AG10803 (cell line): ENCODE measurements around the gene CD19.
"Not testable (repeated sequence)": the region's sequence is repeated elsewhere in the genome, so short reads cannot be mapped to it uniquely, and the experiment has no call there.

Experiments
- DNase-seq: peaks from one replicate; pipeline ENCODE4 v3.0.0; 2010; ENCODE audit warnings: low read depth
- H3K4me3 ChIP-seq: 2 replicates; pipeline ENCODE4 v1.5.1; 2011; ENCODE audit warnings: mild to moderate bottlenecking, low read length, control low read depth
- CTCF ChIP-seq: conservative IDR thresholded peaks from 2 replicates; pipeline ENCODE4 v1.5.1; 2011; ENCODE audit warnings: mild to moderate bottlenecking, low read length, control low read depth, inconsistent platforms

CD19 gene

GRCh38 chr16:28931801-28932225 lies at the start of gene CD19:
Gene CD19 (plus strand): TSS chr16:28931971. CDS start chr16:28932001, 30 bp downstream.
- H3K4me3 ChIP-seq: no peak within 1 kb of the TSS
- no peak for DNase-seq

GRCh38 chr16:28882551-28883160 lies 49.1 kb upstream of the CD19 start:
- H3K4me3 ChIP-seq: no peak overlapping the region
- no peak for DNase-seq
- no peak for TF ChIP-seq CTCF

More at GRCh38 chr16:28931801-28932225, at the start of gene CD19:
- TF ChIP-seq CTCF: no peak

- no peak for DNase-seq
- TF ChIP-seq CTCF: no peak
- no peak overlapping the region for H3K4me3 ChIP-seq
Observed at GRCh38 chr16:28883221-28883996, 48.4 kb upstream of the CD19 start.

- DNase-seq: no peak
- no peak for TF ChIP-seq CTCF
Observed at GRCh38 chr16:28884045-28884444, 47.7 kb upstream of the CD19 start.

GRCh38 chr16:28886945-28887344 lies 44.8 kb upstream of the CD19 start:
- no peak for TF ChIP-seq CTCF
- no peak overlapping the region for H3K4me3 ChIP-seq
- no peak for DNase-seq

More at GRCh38 chr16:28884045-28884444, 47.7 kb upstream of the CD19 start:
- H3K4me3 ChIP-seq: no peak overlapping the region

GRCh38 chr16:28890355-28890754 lies 41.4 kb upstream of the CD19 start:
- DNase-seq: not testable (repeated sequence)

GRCh38 chr16:28891964-28892890 lies 39.5 kb upstream of the CD19 start:
- DNase-seq: no peak
- H3K4me3 ChIP-seq: no peak overlapping the region
- no peak for TF ChIP-seq CTCF

More at GRCh38 chr16:28890355-28890754, 41.4 kb upstream of the CD19 start:
- H3K4me3 ChIP-seq: not testable (repeated sequence)
